H1 (cell line): Measurements from ENCODE around the gene MGMT. TPM values are rescaled to one million over a fixed set of nuclear protein-coding genes. Genes with fewer than 3 reads are reported as not detected.

Experiments
- BRCA1 ChIP-seq: IDR thresholded peaks from 2 replicates; pipeline ENCODE4 v1.6.1; 2012; ENCODE audit warnings: low read depth, low read length, improper control_type of control experiment
- NANOG ChIP-seq: IDR thresholded peaks from 2 replicates; pipeline ENCODE4 v1.6.1; 2011; ENCODE audit warnings: low read length, low read depth, mild to moderate bottlenecking, inconsistent platforms; ENCODE audit not compliant: insufficient read depth, poor library complexity, severe bottlenecking
- SIX5 ChIP-seq: IDR thresholded peaks from 2 replicates; pipeline ENCODE4 v1.6.1; 2011; ENCODE audit warnings: mild to moderate bottlenecking, low read depth, low read length
- polyA plus RNA-seq, 7 experiments: library from polyadenylated mRNA; depleted of rRNA in 3 of 7; stranded (reverse) in 5 of 7; unstranded in 2 of 7; fragments of >200 nt in 5 of 7; fragments of 200-250 nt in 2 of 7; gene quantifications; 1 replicate in 5 of 7; 2 replicates in 1 of 7; 4 replicates in 1 of 7; pipeline versions ENCODE4 v1.2.1 to v1.2.3, GENCODE V29; 2011 to 2013; ENCODE audit warnings: missing spikeins in 2 of 7, mixed read lengths in 2 of 7
- total RNA-seq: library from RNA; stranded (reverse); fragmentation: NEBNext Ultra II Directional; extraction: Animal tissue kit (Norgen Biotek cat#: 25700); gene quantifications from 2 replicates; pipeline ENCODE4 v1.2.1, GENCODE V29; 2021
- TF ChIP-seq, protein P1 (sequence below): IDR thresholded peaks from 2 replicates; pipeline ENCODE4 v1.6.1; 2011; ENCODE audit warnings: low read depth, mild to moderate bottlenecking, low read length; ENCODE audit not compliant: insufficient read depth

MGMT gene
- total and polyA plus RNA-seq, 2 of the 8 experiments (the other 6 are each of a cell fraction or from before 2014, with no cell fraction given) = 9.9 to 10.7 TPM

DNA sequence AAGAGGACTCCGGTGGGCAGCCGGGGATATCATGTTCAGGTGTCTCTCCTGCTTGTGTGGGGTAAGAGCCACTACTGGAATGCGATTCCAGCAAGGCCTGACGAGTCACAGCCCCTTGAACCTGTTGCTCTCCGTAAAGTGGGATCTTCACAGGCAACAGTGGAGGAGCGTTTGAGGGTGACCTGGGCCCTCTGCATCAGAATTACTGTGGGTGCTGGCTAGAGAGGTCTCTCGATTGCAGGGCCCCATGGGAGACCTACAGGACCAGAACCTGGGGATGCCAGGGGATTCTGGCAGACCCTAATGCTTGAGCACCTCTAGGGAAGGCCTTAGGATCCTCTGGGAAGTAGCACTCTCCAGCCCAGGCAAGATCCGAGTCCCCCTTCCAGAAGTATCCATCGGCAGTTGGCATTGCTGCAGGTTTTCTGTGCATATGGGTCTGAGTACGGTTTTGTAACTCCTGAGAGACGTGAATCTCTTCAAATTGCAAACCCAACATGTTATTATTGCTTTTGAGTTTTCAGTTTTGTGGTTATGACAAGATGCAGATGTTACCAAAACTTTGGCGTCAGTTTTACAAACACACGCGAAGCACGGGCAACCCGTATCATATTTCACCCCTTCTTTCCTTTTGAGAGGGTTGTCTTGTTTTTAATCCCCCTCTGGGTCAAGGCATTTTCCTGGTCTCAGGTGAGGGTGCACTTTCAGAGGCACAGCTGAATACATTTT is 4.6 kb downstream of the MGMT start (continued):
- TF ChIP-seq, protein P1, sequence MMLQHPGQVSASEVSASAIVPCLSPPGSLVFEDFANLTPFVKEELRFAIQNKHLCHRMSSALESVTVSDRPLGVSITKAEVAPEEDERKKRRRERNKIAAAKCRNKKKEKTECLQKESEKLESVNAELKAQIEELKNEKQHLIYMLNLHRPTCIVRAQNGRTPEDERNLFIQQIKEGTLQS = no peak
- TF ChIP-seq BRCA1 (no peak), NANOG (no peak), SIX5 (no peak)
- TF ChIP-seq, all 59 proteins: peak for 0
